Stimulated activated CD4-positive, alpha-beta T cell treated with anti-CD3 and anti-CD28 coated beads, Interleukin-2, amount 100 ng/mL, for 48 hours (primary cell): ENCODE measurements around the gene DDX10.
"Not testable (repeated sequence)": the region's sequence is repeated elsewhere in the genome, so short reads cannot be mapped to it uniquely, and the experiment has no call there.

ENCODE experiments used
- DNase-seq, 2 donors: peaks; one replicate each; pipeline ENCODE4 v3.0.0-alpha.2; 2020

The DDX10 gene

GRCh38 chr11:108779147-108779546 lies 114.3 kb downstream of the DDX10 start:
- DNase-seq = not testable (repeated sequence)

- DNase-seq = no peak
Observed at GRCh38 chr11:108780119-108780518, 115.2 kb downstream of the DDX10 start.

DNA sequence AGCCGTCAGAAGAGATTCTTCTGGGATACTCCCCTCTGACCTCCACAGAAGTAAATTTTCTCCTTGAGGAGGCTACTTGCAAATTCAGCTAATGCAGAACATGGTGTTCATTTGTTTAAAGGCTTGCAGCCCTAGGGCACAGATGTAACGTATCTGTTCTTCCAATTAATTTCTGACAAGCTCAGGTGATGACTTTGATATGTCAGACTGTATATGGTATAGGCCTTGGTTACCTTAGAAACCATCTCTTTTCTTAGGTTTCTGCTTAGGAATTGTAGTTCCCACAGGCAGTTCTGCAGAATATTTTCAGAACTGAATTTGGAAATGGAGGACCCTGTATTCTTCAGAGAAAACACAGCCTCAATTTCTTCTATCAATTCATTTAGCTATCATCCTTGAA lies 117.1 kb downstream of the DDX10 start:
- DNase-seq = no peak

GRCh38 chr11:108786281-108786990 lies 121.6 kb downstream of the DDX10 start:
- no peak for DNase-seq

DNA sequence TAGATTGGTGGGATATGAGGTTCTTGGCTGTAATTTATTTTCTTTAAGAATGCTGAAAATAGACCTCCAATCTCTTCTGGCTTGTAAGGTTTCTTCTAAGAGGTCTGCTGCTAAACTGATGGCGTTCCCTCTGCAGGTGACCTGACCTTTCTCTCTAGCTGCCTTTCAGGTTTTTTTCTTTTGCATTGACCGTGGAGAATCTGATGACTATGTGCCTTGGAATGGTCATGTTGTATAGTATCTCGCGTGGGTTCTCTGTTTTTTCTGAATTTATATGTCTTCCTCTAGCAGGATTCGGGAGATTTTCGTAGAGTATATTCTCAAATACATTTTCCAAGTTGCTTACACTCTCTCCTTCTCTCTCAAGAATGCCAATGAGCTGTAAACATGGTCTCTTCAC lies 122.2 kb downstream of the DDX10 start:
- no peak for DNase-seq

DNA sequence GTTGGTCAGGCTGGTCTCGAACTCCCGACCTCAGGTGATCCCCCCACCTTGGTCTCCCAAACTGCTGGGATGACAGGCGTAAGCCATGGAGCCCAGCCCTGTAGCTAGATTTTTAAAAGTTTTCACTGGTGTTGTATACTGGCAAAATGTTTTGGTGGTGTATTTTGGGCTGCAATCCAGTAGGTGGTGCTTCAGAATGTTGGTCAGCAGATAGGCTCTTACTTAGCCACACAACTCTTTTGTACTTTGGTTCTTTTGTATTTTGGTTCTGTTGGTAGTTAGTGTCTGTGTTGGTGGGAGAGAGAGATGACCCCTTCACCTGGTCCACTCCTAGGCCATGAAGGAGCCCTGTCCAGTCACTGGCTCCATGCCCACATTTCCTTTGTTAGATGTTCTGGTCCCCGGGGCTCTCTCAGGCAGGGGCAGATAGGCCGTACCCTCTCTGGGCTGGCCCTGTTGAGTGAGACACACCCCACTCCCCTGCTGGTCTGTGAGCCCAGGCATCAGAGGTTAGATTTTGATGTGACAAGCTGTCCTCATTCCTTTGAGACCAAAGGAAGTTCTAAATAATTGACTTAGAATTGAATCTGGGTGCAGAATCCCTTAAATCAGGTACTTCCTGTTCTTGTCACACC lies 123.8 kb downstream of the DDX10 start:
- no peak for DNase-seq

DNA sequence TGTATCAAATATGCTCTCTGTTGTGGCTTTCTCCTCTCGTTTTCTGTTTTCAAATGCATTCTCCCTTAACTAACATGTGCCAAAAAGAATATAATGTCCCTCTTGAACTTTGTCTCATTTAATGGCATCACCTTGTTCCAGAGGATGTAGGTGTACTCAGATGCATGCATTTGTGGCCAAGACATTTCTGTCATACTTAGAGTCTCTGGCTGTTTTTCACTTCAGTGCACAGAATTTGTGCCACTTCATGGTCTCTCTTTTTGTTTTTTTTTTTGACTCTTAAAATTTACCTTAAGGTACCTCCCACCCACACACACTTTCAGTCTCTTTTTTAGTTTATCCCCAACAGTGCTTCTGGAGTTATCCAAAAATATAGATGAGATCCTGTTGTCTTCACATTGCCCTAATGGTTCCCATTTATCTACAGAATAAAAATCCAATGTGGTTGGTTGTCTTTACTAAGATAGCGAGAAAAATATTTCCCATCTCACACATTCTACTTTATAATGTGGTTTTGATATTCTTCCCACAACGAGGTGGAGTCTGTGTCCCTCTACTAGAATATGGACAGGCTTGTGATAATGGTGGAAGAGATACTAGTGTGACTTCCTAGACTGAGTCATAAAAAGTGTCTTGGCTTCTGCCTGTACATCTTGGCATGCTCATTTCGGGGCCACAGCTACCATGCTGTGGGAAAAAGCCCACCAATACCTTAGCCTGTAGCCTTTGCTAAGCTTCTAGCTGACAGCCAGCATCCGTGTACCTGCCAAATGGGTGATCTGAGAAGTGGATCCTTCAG lies 125.8 kb downstream of the DDX10 start:
- DNase-seq = no peak

- no peak for DNase-seq
Observed at GRCh38 chr11:108793138-108793537, 128.3 kb downstream of the DDX10 start.

- DNase-seq = no peak
Observed at GRCh38 chr11:108793611-108794010, 128.7 kb downstream of the DDX10 start.

DNA sequence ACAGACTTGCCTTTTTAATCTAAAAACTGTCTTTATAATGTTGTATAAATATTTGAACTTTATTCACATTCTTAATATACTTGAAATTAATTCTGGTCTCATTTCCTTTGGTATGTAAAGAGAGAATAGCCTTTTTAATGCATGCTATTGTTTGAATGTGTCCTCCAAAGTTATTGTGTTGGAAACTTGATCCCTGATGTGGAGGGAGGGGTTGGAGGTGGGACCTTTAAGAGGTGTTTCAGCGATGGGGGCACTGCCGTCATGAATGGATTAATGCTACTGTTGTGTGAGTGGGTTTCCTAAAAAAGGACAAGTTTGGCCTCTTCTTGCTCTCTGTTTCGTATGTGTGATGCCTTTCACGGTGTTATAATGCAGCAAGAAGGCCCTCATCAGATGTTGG lies 131.7 kb downstream of the DDX10 start:
- no peak for DNase-seq

GRCh38 chr11:108797578-108798100 lies 132.8 kb downstream of the DDX10 start:
- DNase-seq = no peak

GRCh38 chr11:108802492-108802891 lies 137.6 kb downstream of the DDX10 start:
- DNase-seq = no peak

DNA sequence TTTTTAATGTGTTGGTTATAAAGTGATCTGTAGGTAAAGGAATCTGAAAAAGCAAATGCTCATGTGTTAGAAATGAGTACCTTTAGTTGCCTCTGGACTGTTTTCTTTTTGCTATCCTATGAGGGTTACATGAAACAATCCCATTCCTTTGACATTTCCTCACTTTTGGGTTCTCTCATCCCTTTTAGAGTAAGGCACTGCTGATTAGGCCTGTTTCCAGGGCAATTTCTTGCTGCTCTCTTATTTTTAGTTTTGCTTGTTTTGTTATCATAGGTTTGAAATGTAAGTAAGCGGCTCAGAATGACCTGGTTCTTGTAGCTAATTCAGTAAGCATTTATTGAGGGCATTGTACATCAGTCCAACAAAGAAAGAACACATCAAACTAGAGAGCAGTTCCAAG lies 138.9 kb downstream of the DDX10 start:
- DNase-seq = no peak

- DNase-seq = no peak
Observed at GRCh38 chr11:108804511-108804910, 139.6 kb downstream of the DDX10 start.

- DNase-seq = no peak
Observed at GRCh38 chr11:108805030-108805429, 140.2 kb downstream of the DDX10 start.

GRCh38 chr11:108807262-108807661 lies 142.4 kb downstream of the DDX10 start:
- no peak for DNase-seq

GRCh38 chr11:108813086-108813485 lies 148.2 kb downstream of the DDX10 start:
- no peak for DNase-seq

- DNase-seq = no peak
Observed at GRCh38 chr11:108817976-108818375, 153.1 kb downstream of the DDX10 start.

- no peak for DNase-seq
Observed at GRCh38 chr11:108818971-108819370, 154.1 kb downstream of the DDX10 start.

GRCh38 chr11:108819957-108820356 lies 155.1 kb downstream of the DDX10 start:
- no peak for DNase-seq

DNA sequence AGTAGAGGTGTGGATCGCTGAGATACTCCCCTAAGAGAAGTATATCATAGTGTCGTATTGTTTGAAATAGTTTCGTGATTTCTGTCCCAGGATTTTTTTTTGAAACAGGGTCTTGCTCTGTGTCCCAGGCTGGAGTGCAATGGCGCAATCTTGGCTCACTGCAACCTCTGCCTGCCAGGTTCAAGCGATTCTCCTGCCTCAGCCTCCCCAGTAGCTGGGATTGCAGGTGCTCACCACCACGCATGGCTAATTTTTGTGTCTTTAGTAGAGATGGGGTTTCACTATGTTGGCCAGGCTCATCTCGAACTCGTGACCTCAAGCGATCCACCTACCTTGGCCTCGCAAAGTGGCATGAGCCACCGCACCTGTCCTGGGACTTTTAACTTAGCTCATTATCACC lies 159.1 kb downstream of the DDX10 start:
- DNase-seq = not testable (repeated sequence)

- DNase-seq = no peak
Observed at GRCh38 chr11:108824545-108824944, 159.7 kb downstream of the DDX10 start.

- DNase-seq = no peak
Observed at GRCh38 chr11:108825381-108825780, 160.5 kb downstream of the DDX10 start.

DNA sequence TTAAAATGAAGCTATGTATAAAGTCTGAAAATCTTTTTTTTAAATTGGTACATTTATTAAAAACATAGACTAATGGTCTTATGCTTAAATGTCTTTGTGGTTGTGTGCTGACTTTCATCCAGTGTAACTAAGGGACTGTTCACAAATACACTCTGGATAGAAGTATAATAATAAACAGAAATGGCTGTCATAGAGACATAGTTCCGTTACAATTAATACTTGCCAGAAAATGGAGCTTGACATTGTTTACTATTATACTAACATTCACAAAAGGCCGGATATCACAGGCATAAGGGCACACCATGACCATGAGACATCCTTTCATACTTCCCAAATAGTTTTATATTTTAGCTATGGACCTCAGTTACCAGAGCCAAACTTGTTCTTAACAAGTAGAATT lies 161.3 kb downstream of the DDX10 start:
- no peak for DNase-seq
